PC-9 (cell line): ENCODE results near the gene FREM3. TPM values are rescaled to one million over a fixed set of nuclear protein-coding genes. Genes with fewer than 3 reads are reported as not detected.
"Not testable (repeated sequence)": the region's sequence is repeated elsewhere in the genome, so short reads cannot be mapped to it uniquely, and the experiment has no call there.

Source experiments
- BruUV-seq: library from RNA; stranded (reverse); fragments of 400-500 nt; replicated peaks from 2 replicates; lab custom pipeline; 2021; lab: Mats Ljungman, UMichigan
- CTCF ChIA-PET: fragments of 300-600 bp; sonication (Branson Sonifier 250); formaldehyde crosslinking; loops from one replicate; lab custom pipeline; 2022; ENCODE audit warnings: antibody characterized with exemption; lab: Charles Lee
- POLR2A ChIA-PET: fragments of 300-600 bp; sonication (Branson Sonifier 250); formaldehyde crosslinking; loops from one replicate; lab custom pipeline; 2022; ENCODE audit warnings: antibody characterized with exemption; ENCODE audit not compliant: unreplicated experiment; lab: Charles Lee
- DNase-seq, 2 experiments: peaks; one replicate each; pipeline versions ENCODE4 v3.0.0 to v3.0.0-alpha.2; 2015 to 2022; ENCODE audit warnings: mixed read lengths in 1 of 2
- H2AFZ ChIP-seq: fragments of 200-600 bp; sonication (generic); 2 replicates; pipeline ENCODE4 v1.8.1; 2017; ENCODE audit warnings: antibody characterized with exemption
- H3F3A ChIP-seq: fragments of 200-600 bp; sonication (generic); 2 replicates; pipeline ENCODE4 v1.8.1; 2017; ENCODE audit warnings: antibody characterized with exemption, mild to moderate bottlenecking, low read depth; ENCODE audit not compliant: insufficient read depth
- H3K27ac ChIP-seq: fragments of 200-600 bp; sonication (generic); 2 replicates; pipeline ENCODE4 v1.6.1; 2016; ENCODE audit warnings: mixed run types
- H3K27me3 ChIP-seq: fragments of 200-600 bp; sonication (generic); 2 replicates; pipeline ENCODE4 v1.6.1; 2016; ENCODE audit warnings: low read depth, mixed run types; ENCODE audit not compliant: insufficient read depth
- H3K36me3 ChIP-seq: fragments of 200-600 bp; sonication (generic); 2 replicates; pipeline ENCODE4 v1.6.1; 2016; ENCODE audit warnings: low read depth, mixed run types
- H3K4me1 ChIP-seq: fragments of 200-600 bp; sonication (generic); replicated peaks from 2 replicates; pipeline ENCODE4 v1.6.1; 2016; ENCODE audit warnings: mixed run types; ENCODE audit not compliant: insufficient read depth
- H3K4me2 ChIP-seq: fragments of 200-600 bp; sonication (generic); 2 replicates; pipeline ENCODE4 v1.6.1; 2017; ENCODE audit warnings: mixed run types
- H3K4me3 ChIP-seq: fragments of 200-600 bp; sonication (generic); 2 replicates; pipeline ENCODE4 v1.6.1; 2016; ENCODE audit warnings: mixed run types
- H3K79me2 ChIP-seq: fragments of 200-600 bp; sonication (generic); 2 replicates; pipeline ENCODE4 v1.6.1; 2017; ENCODE audit warnings: low read depth, mixed run types
- H3K9me2 ChIP-seq: fragments of 200-600 bp; sonication (generic); 2 replicates; pipeline ENCODE4 v1.8.1; 2017; ENCODE audit warnings: mild to moderate bottlenecking; ENCODE audit not compliant: insufficient read depth
- H3K9me3 ChIP-seq: fragments of 200-600 bp; sonication (generic); 2 replicates; pipeline ENCODE4 v1.8.1; 2016; ENCODE audit warnings: low read depth; ENCODE audit not compliant: insufficient read depth
- H4K20me1 ChIP-seq: fragments of 200-600 bp; sonication (generic); 2 replicates; pipeline ENCODE4 v1.8.1; 2017; ENCODE audit not compliant: insufficient read depth
- CTCF ChIP-seq: fragments of 200-600 bp; sonication (generic); conservative IDR thresholded peaks from 2 replicates; pipeline ENCODE4 v1.6.1; 2017; ENCODE audit warnings: mixed run types, antibody characterized with exemption, mild to moderate bottlenecking, moderate library complexity
- EZH2 ChIP-seq: fragments of 200-600 bp; sonication (generic); IDR thresholded peaks from 2 replicates; pipeline ENCODE4 v1.8.0; 2017; ENCODE audit warnings: antibody characterized with exemption, low read depth
- intact Hi-C: fragments of 100-400 bp; cut with micrococcal nuclease; formaldehyde crosslinking; loops from one replicate; pipeline ENCODE4 v1.10.0; 2022; ENCODE audit not compliant: unreplicated experiment
- total RNA-seq: library from RNA; stranded (reverse); gene quantifications from 2 replicates; pipeline ENCODE4 v1.2.3, GENCODE V29; 2021

FREM3 gene
- total RNA-seq, 1 experiment from 2014 or later, result not detected

GRCh38 chr4:143742834-143743233 lies 42.4 kb upstream of the FREM3 start:
- H3K4me3 ChIP-seq, result no peak overlapping the region
- H3K27ac ChIP-seq, result no peak overlapping the region
- H3K36me3 ChIP-seq, result no peaks in the 10 kb centered on the region
- H2AFZ ChIP-seq, result no peak overlapping the region
- no peaks in the 10 kb centered on the region for H3K27me3 ChIP-seq
- no peaks in the 10 kb centered on the region for H3K9me3 ChIP-seq
- H3K9me2 ChIP-seq, result no peaks in the 10 kb centered on the region
- ChIA-PET CTCF (no interaction called here), POLR2A (no interaction called here)
- H3K79me2 ChIP-seq, result no peaks in the 10 kb centered on the region
- H3F3A ChIP-seq, result no peaks in the 10 kb centered on the region
- intact Hi-C loops, result no loop called here
- no peak for TF ChIP-seq EZH2
- TF ChIP-seq CTCF, result no peak
- no TSS peak for BruUV-seq
- H4K20me1 ChIP-seq, result no peaks in the 10 kb centered on the region
- H3K4me1 ChIP-seq, result no peaks in the 10 kb centered on the region
- no peak overlapping the region for H3K4me2 ChIP-seq
- DNase-seq, result no peak

- no TSS peak for BruUV-seq
- Histone ChIP-seq H3K36me3 (no peaks in the 10 kb centered on the region), H3F3A (no peaks in the 10 kb centered on the region), H3K4me2 (no peak overlapping the region), H2AFZ (no peak overlapping the region), H3K9me2 (no peaks in the 10 kb centered on the region), H4K20me1 (no peaks in the 10 kb centered on the region), H3K9me3 (no peaks in the 10 kb centered on the region), H3K27me3 (no peaks in the 10 kb centered on the region), H3K4me1 (no peaks in the 10 kb centered on the region), H3K4me3 (no peak overlapping the region), H3K79me2 (no peaks in the 10 kb centered on the region), H3K27ac (no peak overlapping the region)
- no peak for DNase-seq
- intact Hi-C loops, result no loop called here
- ChIA-PET CTCF (no interaction called here), POLR2A (no interaction called here)
- TF ChIP-seq EZH2, result no peak
- no peak for TF ChIP-seq CTCF
Observed at GRCh38 chr4:143736861-143737260, 36.4 kb upstream of the FREM3 start.

- H3K9me3 ChIP-seq, POLR2A ChIA-PET, BruUV-seq, H3K4me3 ChIP-seq, intact Hi-C loops, CTCF ChIA-PET, H3K79me2 ChIP-seq, H3K27me3 ChIP-seq, H3K27ac ChIP-seq, H3K4me2 ChIP-seq, DNase-seq, H3K36me3 ChIP-seq, H3K4me1 ChIP-seq, H3K9me2 ChIP-seq, H2AFZ ChIP-seq, H4K20me1 ChIP-seq, H3F3A ChIP-seq: not testable (repeated sequence)
Observed at GRCh38 chr4:143736061-143736460, 35.6 kb upstream of the FREM3 start.

- Histone ChIP-seq H3K36me3 (no peaks in the 10 kb centered on the region), H3K79me2 (no peaks in the 10 kb centered on the region), H4K20me1 (no peaks in the 10 kb centered on the region), H3K27me3 (no peaks in the 10 kb centered on the region), H3F3A (no peaks in the 10 kb centered on the region), H3K9me3 (no peaks in the 10 kb centered on the region), H3K4me2 (no peak overlapping the region), H3K4me1 (no peaks in the 10 kb centered on the region), H2AFZ (no peak overlapping the region), H3K4me3 (no peak overlapping the region), H3K9me2 (no peaks in the 10 kb centered on the region), H3K27ac (no peak overlapping the region)
- intact Hi-C loops, result no loop called here
- TF ChIP-seq CTCF (no peak), EZH2 (no peak)
- no TSS peak for BruUV-seq
- POLR2A ChIA-PET, result no interaction called here
- DNase-seq, result no peak
- CTCF ChIA-PET, result no interaction called here
Observed at GRCh38 chr4:143728166-143728565, 27.7 kb upstream of the FREM3 start.
